ENCODE data around the gene ATP6V1G3.
"Not testable (repeated sequence)": the region's sequence is repeated elsewhere in the genome, so short reads cannot be mapped to it uniquely, and the experiment has no call there.

The ATP6V1G3 gene

DNA sequence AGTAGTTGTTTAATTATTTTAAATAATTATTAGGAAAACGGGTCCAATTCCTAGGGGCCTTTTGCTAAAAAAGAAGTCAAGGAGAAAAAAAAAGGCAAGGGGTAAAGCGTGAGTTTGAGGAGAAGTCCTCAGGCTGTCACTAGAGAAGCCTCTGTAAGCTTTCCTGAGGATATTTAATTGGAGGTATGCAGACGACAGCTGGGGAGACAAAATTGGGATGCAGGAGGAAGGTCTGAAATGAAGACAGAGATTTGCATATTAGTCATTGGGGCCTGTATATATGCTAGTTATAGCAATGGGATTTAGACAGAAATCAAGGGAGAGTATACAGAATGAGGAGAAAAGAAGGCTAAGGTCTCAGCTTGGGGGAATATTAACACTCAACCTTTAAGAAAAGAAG is 8.6 kb downstream of the ATP6V1G3 start:
- no peak for ATAC-seq (ENCODE audit: low read depth)
- no peak overlapping the region for H3K27ac Mint-ChIP-seq
- peaks cover 2% of the 10 kb centered on the region for H3K36me3 Mint-ChIP-seq
- no peaks in the 10 kb centered on the region for H3K27me3 Mint-ChIP-seq
- DNase-seq (ENCODE audit: low spot score in 2 of 2), result no peak
- H3K4me3 Mint-ChIP-seq, result no peak overlapping the region
- peaks cover 28% of the 10 kb centered on the region for H3K4me1 Mint-ChIP-seq
- peaks cover 6% of the 10 kb centered on the region for H3K9me3 Mint-ChIP-seq

DNA sequence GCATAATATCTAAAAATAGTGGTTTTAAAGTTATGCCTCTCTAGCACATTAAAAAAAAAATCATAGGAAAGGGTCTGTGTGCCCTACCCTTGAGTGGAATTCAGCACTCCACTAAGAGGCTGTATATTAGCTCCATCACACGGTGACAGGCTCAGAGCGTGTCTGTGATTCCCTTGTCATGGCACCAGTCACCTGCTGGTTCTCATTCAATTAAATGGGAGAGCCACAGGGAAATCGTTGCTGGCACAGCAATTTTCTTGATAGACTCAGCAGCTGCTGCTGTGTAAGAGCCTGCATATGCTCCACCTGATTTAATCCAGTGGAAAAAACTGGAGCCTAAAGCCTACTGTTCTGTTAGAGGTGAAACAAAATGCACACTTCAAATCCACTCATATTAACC is 9.5 kb downstream of the ATP6V1G3 start:
- Mint-ChIP-seq H3K36me3 (peaks cover 2% of the 10 kb centered on the region), H3K9me3 (peaks cover 6% of the 10 kb centered on the region), H3K27me3 (no peaks in the 10 kb centered on the region), H3K4me3 (no peak overlapping the region), H3K4me1 (peaks cover 25% of the 10 kb centered on the region), H3K27ac (no peak overlapping the region)
- no peak for ATAC-seq (ENCODE audit: low read depth)
- DNase-seq (ENCODE audit: low spot score in 2 of 2), result no peak

DNA sequence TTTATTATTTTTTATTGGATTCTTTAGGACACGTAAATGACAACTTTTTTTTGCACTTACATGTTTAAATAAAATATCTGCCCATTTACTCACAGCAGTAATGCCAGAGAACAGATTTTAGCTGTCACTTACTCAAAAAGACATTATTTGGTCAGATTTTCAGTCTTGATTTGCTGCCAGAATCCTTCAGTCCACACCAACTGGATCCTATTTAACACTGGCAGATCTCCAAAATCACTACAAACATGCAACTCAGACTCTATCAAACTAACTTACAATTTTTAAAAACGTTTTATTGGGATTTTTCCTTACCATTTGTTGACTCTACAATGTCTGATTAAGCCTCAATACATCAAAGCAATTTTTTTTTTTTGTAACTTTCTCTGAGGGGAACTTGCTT is 11.1 kb downstream of the ATP6V1G3 start:
- peaks cover 2% of the 10 kb centered on the region for H3K36me3 Mint-ChIP-seq
- no peak for ATAC-seq (ENCODE audit: low read depth)
- no peak for DNase-seq (ENCODE audit: low spot score in 2 of 2)
- H3K4me3 Mint-ChIP-seq, result no peak overlapping the region
- H3K27ac Mint-ChIP-seq, result no peak overlapping the region
- peaks cover 6% of the 10 kb centered on the region for H3K9me3 Mint-ChIP-seq
- H3K27me3 Mint-ChIP-seq, result no peaks in the 10 kb centered on the region
- peaks cover 21% of the 10 kb centered on the region for H3K4me1 Mint-ChIP-seq

DNA sequence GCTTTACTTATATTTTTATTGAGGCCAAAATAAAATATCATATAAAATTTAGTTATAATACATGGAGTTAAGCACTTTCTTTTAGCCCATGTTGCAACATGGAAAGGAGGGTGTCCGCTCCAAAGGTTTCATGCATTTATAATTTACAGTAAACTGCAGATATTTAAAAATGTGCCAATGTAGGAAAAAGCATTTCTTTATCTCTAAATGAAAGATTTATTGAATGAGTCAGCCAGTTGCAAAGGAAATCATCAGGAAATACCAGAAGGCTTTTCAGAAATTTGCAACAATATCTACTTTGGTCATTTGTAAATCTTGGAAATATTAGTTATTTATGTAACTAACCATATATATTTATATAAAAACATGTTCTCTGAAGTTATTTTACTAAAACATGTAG is 12.1 kb downstream of the ATP6V1G3 start:
- peaks cover 16% of the 10 kb centered on the region for H3K4me1 Mint-ChIP-seq
- no peak overlapping the region for H3K27ac Mint-ChIP-seq
- DNase-seq (ENCODE audit: low spot score in 2 of 2) (no peak), ATAC-seq (ENCODE audit: low read depth) (no peak)
- no peaks in the 10 kb centered on the region for H3K27me3 Mint-ChIP-seq
- peaks cover 2% of the 10 kb centered on the region for H3K9me3 Mint-ChIP-seq
- peaks cover 2% of the 10 kb centered on the region for H3K36me3 Mint-ChIP-seq
- H3K4me3 Mint-ChIP-seq, result no peak overlapping the region

DNA sequence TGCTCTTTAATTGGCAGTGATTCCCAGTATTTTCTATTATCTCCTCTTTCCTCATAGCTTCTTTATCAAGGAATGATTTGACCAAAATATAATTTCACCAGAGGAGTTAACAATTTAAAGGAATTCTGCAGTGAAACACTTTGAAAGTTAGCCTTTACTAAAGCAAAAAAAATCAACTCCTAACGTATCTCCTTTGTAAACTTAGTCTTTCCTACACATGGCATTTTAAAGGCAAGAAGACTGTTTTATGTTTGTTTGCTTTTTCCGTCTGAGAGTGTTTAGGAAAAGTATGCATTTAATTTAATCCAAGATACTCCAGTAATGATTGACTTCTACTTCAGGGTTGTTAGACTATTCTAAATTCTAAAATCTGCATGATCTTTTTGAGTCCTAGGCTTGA is 15.9 kb downstream of the ATP6V1G3 start:
- DNase-seq (ENCODE audit: low spot score in 2 of 2) (no peak), ATAC-seq (ENCODE audit: low read depth) (no peak)
- H3K4me3 Mint-ChIP-seq, result no peak overlapping the region
- H3K9me3 Mint-ChIP-seq, result no peaks in the 10 kb centered on the region
- no peaks in the 10 kb centered on the region for H3K36me3 Mint-ChIP-seq
- no peaks in the 10 kb centered on the region for H3K27me3 Mint-ChIP-seq
- H3K27ac Mint-ChIP-seq, result peak overlapping the region; percentile 43
- peaks cover 26% of the 10 kb centered on the region for H3K4me1 Mint-ChIP-seq

DNA sequence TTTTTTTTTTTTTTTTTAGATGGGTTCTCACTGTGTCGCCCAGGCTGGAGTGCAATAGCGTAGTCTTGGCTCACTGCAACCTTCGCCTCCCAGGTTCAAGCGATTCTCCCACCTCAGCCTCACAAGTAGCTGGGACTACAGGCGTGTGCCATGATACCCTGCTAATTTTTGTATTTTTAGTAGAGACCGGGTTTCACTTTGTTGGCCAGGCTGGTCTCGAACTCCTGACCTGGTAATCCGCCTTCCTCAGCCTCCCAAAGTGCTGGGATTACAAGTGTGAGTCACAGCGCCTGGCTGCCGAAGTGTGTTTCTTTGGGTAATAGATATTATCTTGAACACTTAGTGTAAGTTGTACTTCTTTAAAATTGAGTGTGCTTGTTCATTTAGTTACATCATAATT is 16.4 kb downstream of the ATP6V1G3 start:
- ATAC-seq (ENCODE audit: low read depth); H3K9me3 Mint-ChIP-seq; DNase-seq (ENCODE audit: low spot score in 2 of 2); H3K36me3 Mint-ChIP-seq; H3K27me3 Mint-ChIP-seq: not testable (repeated sequence)
- Mint-ChIP-seq H3K27ac (peak overlapping the region; percentile 43), H3K4me3 (peak overlapping the region; percentile 60), H3K4me1 (peaks cover 30% of the 10 kb centered on the region)

DNA sequence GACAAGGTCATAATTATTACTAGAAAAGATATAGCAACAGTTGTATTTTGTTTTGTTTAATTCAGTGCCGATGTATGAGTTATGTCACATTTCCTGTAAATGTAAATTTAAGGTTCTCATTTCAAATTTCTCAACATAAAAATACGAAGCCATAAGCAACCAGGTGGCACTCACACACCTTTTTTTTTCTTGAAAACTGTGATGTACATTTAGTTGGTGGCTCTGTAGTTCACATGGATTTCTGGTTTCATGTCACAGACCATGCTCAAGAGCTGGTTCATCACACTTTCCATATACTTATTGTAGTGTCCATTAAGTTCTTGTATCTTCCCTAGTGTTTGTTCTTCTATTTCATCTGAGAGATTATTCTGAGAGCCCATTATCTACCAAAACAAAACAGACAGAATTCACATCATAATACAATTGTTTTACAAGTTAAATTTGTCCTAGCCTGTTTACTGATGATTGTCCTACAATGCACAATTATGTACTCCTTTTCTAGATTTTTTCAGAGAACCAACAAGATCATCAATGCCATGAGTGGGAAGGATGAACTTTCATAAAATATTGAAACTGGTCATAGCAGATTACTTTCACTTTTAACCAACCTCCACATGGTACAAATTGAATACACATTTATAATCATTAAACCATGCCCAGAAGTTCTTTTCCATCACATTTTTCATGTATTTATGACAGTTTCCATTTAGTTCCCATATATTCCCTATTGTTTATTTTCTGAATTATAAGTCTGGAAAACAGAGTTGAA is 17.1 kb downstream of the ATP6V1G3 start:
- Mint-ChIP-seq H3K4me1 (peaks cover 33% of the 10 kb centered on the region), H3K4me3 (peak overlapping the region; percentile 79), H3K27ac (peak overlapping the region; percentile 94), H3K36me3 (no peaks in the 10 kb centered on the region), H3K27me3 (no peaks in the 10 kb centered on the region), H3K9me3 (no peaks in the 10 kb centered on the region)
- DNase-seq (ENCODE audit: low spot score in 2 of 2), result no peak
- peak; percentile 50 for ATAC-seq (ENCODE audit: low read depth)

DNA sequence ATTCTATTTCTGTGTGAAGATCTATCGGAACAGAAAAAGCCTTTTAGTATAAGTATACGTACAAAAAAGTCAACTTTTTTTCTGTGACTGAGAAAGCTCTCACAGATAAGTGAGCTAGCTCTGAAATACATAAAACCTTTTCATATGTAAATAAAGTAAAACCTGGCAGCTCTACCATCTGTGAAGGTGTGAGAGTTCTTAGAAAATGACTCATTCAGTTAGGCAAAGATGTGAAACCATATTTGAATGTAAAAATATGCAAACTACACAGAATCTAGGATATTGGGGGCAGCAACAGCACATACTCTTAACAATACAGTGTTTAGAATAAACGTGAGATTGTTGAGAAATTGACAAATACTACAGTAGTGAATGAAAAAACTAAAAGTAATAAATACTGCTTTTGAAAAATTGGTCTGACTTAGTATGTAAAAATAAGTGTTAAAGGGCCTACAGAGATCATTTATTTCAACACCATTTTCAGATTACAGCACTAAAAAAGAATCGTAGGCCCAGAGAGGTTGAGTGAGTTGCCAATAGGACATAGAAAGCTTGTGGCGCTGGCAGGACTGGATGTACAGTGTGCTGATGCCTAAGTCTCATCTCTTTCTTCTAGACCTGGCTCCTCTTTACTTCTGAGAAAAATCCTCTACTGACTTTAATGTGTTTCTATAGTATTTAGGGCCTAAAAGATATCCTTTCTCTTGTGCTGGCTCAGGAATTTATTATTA is 19.8 kb downstream of the ATP6V1G3 start:
- Mint-ChIP-seq H3K4me1 (peaks cover 36% of the 10 kb centered on the region), H3K36me3 (no peaks in the 10 kb centered on the region), H3K9me3 (no peaks in the 10 kb centered on the region), H3K27me3 (no peaks in the 10 kb centered on the region), H3K27ac (peak overlapping the region; percentile 87), H3K4me3 (peak overlapping the region; percentile 81)
- DNase-seq (ENCODE audit: low spot score in 2 of 2) (no peak), ATAC-seq (ENCODE audit: low read depth) (peak; percentile 81)

DNA sequence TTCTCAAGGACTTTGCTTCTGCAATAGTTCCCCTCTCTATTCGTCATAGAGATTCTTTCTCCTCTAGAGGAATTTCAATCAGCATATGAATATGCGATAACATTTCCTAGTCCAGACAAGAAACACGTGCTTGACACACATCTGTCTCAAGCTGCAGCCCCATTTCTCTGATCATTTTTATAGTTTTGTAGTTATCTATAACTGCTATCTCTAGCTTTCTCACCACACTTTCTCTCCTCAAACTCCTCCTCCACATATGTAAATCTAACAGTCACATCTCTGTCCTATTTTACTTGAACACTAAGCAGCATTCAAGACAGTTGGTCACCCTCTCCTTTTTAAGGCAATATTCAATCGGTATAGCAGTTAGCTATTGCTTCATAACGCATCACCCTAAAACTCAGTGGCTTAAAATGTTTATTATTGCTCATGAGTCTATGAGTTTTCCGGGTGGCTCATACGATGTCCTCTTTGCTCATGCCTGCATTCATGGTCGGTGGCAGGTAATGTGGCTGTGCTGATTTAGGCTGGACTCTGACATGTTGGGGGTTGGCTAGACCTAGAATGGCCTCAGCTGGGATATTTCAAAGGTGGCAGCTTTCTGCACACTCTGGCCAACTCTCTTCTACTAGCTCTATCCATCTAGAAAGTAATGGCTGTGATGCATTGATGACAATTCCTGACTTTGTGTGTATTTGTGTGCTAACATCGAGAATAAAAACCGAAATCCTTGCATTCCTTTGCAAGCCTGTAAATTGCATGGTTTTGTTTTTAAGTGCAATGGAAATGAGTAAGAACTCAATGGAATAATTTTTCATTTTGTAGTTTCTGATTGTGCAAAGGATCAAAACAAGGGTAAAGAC is 20.6 kb downstream of the ATP6V1G3 start:
- Mint-ChIP-seq H3K27ac (peak overlapping the region; percentile 87), H3K9me3 (no peaks in the 10 kb centered on the region), H3K4me3 (peak overlapping the region; percentile 81), H3K4me1 (peaks cover 39% of the 10 kb centered on the region), H3K27me3 (no peaks in the 10 kb centered on the region), H3K36me3 (no peaks in the 10 kb centered on the region)
- ATAC-seq (ENCODE audit: low read depth) (peak; percentile 12), DNase-seq (ENCODE audit: low spot score in 2 of 2) (no peak)

DNA sequence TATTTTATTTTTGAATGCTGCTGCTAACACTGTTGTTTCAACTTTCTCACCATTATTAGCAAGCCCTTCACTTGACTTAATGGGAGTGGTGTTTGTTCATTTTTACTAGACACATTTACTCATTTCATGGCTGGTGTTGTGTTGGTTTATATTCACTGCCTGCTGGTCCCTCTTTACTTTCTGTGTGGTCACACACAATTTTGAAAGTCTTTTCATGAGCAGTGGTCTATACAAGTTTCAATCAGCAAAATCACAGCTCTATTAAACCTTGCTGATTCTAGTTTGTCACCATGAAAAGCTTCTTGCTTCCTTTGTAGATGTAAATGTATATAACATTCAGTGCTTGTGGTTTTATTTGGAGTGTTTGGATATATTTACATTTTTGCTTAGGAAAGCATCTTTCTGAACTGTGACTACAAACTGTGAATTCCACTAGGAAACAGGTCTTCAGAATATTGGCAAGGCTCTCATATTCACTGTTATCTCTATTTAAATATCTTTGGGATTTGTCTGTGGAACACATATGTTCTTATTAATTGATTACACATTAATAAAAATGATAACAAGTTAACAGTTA is 22.8 kb downstream of the ATP6V1G3 start:
- ATAC-seq (ENCODE audit: low read depth) (no peak), DNase-seq (ENCODE audit: low spot score in 2 of 2) (no peak)
- H3K27me3 Mint-ChIP-seq, result no peaks in the 10 kb centered on the region
- no peaks in the 10 kb centered on the region for H3K9me3 Mint-ChIP-seq
- H3K27ac Mint-ChIP-seq, result no peak overlapping the region
- no peaks in the 10 kb centered on the region for H3K36me3 Mint-ChIP-seq
- no peak overlapping the region for H3K4me3 Mint-ChIP-seq
- peaks cover 36% of the 10 kb centered on the region for H3K4me1 Mint-ChIP-seq

DNA sequence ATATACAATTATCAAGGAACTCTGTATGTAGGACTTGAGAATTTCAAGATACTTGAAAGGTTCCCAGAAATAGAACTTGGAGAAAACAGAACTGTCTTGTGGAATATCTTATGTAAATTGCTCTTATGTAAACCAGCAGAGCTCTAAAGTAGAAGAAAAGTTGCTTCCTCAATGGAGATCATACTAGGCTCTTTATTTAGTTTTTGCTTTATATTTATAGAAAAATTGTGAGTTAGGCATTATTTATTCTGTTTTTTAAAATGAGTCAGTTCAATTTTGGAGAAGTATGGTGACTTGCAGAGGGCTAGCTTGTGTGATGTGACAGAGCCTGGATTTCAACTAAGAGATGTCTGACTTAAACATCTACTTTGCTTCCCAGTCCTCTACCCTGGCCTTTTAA is 40.4 kb downstream of the ATP6V1G3 start:
- DNase-seq (ENCODE audit: low spot score in 2 of 2) (no peak), ATAC-seq (ENCODE audit: low read depth) (no peak)
- Mint-ChIP-seq H3K27ac (peak overlapping the region; percentile 14), H3K4me3 (no peak overlapping the region), H3K9me3 (peaks cover 9% of the 10 kb centered on the region), H3K36me3 (peaks cover 3% of the 10 kb centered on the region), H3K27me3 (no peaks in the 10 kb centered on the region), H3K4me1 (peaks cover 10% of the 10 kb centered on the region)

DNA sequence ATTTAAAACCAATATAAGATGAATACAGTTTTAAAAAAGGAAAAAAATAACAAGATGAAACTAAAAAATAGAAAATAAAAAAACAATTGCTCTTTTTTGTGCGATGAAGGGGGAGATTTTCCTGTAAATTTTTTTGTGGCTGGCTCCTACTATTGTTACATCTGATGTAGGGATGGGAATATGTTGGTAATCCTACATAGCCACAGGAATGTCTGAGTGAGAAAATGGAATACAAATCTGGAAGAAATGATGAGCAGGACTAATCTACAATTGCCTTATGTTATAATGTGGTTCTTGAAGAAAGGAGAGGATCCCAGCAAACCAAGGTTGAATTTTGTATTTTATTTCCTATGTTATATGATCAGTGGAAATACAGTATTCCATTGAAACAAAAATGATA is 40.9 kb downstream of the ATP6V1G3 start:
- Mint-ChIP-seq H3K36me3 (peaks cover 2% of the 10 kb centered on the region), H3K9me3 (peaks cover 7% of the 10 kb centered on the region), H3K27ac (peak overlapping the region; percentile 14), H3K4me3 (no peak overlapping the region), H3K27me3 (no peaks in the 10 kb centered on the region), H3K4me1 (peaks cover 10% of the 10 kb centered on the region)
- ATAC-seq (ENCODE audit: low read depth) (no peak), DNase-seq (ENCODE audit: low spot score in 2 of 2) (no peak)

DNA sequence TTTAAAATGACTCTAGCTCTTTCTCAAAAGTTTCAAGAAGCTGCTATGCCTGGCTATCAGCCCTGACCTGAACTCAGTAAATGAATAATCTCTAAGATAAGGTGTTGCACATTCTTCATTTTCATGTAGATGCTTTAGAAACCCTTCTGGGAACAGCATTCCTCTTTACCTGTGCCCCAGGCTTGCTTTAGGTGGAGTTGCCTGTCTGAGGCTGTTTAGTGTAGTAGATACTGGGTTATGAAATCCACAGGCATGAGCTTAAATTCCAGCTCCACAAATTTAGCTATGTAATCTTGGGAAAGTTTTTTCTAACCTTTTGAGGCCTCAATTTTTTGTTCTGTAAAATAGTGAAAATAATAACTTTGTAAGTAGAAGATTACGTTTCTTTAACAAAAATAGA is 41.6 kb downstream of the ATP6V1G3 start:
- peaks cover 7% of the 10 kb centered on the region for H3K9me3 Mint-ChIP-seq
- DNase-seq (ENCODE audit: low spot score in 2 of 2) (no peak), ATAC-seq (ENCODE audit: low read depth) (no peak)
- no peak overlapping the region for H3K27ac Mint-ChIP-seq
- no peaks in the 10 kb centered on the region for H3K27me3 Mint-ChIP-seq
- peaks cover 2% of the 10 kb centered on the region for H3K36me3 Mint-ChIP-seq
- H3K4me3 Mint-ChIP-seq, result no peak overlapping the region
- H3K4me1 Mint-ChIP-seq, result peaks cover 10% of the 10 kb centered on the region

DNA sequence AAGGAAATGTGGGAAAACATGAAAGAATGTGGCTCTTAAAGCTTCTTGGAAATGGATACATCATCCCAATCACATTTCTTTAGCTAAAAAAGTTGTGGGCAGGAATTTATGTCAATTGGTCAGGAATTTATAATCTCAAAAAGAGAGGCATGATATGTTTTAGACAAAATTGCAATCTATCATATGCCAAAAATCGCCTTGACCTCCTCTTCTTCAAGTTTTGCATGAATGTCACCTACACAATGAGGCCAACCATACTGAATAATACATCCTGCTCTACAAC is 42.4 kb downstream of the ATP6V1G3 start:
- ATAC-seq (ENCODE audit: low read depth) (no peak), DNase-seq (ENCODE audit: low spot score in 2 of 2) (no peak)
- peaks cover under 1% of the 10 kb centered on the region for H3K9me3 Mint-ChIP-seq
- H3K4me1 Mint-ChIP-seq, result peaks cover 10% of the 10 kb centered on the region
- no peak overlapping the region for H3K27ac Mint-ChIP-seq
- H3K4me3 Mint-ChIP-seq, result no peak overlapping the region
- H3K27me3 Mint-ChIP-seq, result no peaks in the 10 kb centered on the region
- no peaks in the 10 kb centered on the region for H3K36me3 Mint-ChIP-seq

Data from memory B cell (primary cell).